Breast epithelium (tissue), 3 donors: Measurements from ENCODE around the gene PTPN11.

Experiments
- CTCF ChIP-seq, 3 donors: fragments of 450-650 bp; IDR thresholded peaks; one replicate each; pipeline ENCODE4 v1.5.1; 2016 to 2017; ENCODE audit warnings: antibody characterized with exemption in 3 of 3, mild to moderate bottlenecking in 3 of 3, moderate library complexity in 3 of 3
- POLR2AphosphoS5 ChIP-seq, 3 donors: sonication (generic); formaldehyde crosslinking; IDR thresholded peaks; one replicate each; pipeline ENCODE4 v1.6.1; 2017; ENCODE audit warnings: antibody characterized with exemption in 3 of 3

- TF ChIP-seq CTCF (IDR thresholded peaks at IDR 0.05) (no peak), POLR2AphosphoS5 (IDR thresholded peaks at IDR 0.05) (no peak)
Measured at GRCh38 chr12:112466011-112466422, 47.3 kb downstream of the PTPN11 start.
